ENCODE results near the gene USP16. TPM values are rescaled to one million over a fixed set of nuclear protein-coding genes. Genes with fewer than 3 reads are reported as not detected.

USP16 gene
- total and polyA plus RNA-seq, 2 of the 13 experiments (the other 11 are each of a cell fraction or from before 2014, with no cell fraction given): 16.5 to 46.9 TPM

- Histone ChIP-seq H3K4me1 (ENCODE audit: insufficient read depth, low read length) (peaks cover 17% of the 10 kb centered on the region), H3K4me2 (ENCODE audit: low read depth, low read length) (peak overlapping the region; percentile 100), H2AFZ (ENCODE audit: low read length) (peak overlapping the region; percentile 81), H4K20me1 (ENCODE audit: insufficient read depth, low read length) (no peaks in the 10 kb centered on the region), H3K79me2 (ENCODE audit: insufficient read depth, low read length) (no peaks in the 10 kb centered on the region), H3K27me3 (ENCODE audit: control insufficient read depth in 1 of 2, insufficient read depth in 2 of 2, low read length in 2 of 2) (no peaks in the 10 kb centered on the region), H3K4me3 (replicated peaks in 1 of 3; ENCODE audit: insufficient read depth in 1 of 3, low read depth in 2 of 3, low read length in 3 of 3) (peak overlapping the region; percentile 78 to 92 (median 81)), H3K9ac (ENCODE audit: insufficient read depth, low read depth, low read length) (peak overlapping the region; percentile 97), H3K36me3 (replicated peaks in 1 of 2; ENCODE audit: control insufficient read depth in 1 of 2, insufficient read depth in 2 of 2, low read length in 2 of 2) (0 out of 5 replicates have a peak, but pooled peaks cover 0 to 3% of the 10 kb centered on the region in 2 experiments), H3K9me3 (ENCODE audit: low read length) (no peaks in the 10 kb centered on the region), H3K27ac (ENCODE audit: extremely low read length, insufficient read depth, low read length) (peak overlapping the region; percentile 92)
- WGBS (ENCODE audit: low lambda C conversion rate): 0% methylated on average over 23 of the region's 41 CpGs
- ATAC-seq: peak; percentile 100
- DNase-seq (ENCODE audit: low spot score): peak; percentile 92
- intact Hi-C loops (cut with micrococcal nuclease; ENCODE audit: unreplicated experiment) (loop anchor here (1.0 kb wide), 2 partner anchors 9 to 22 kb away; partner anchors contain the start of gene USP16), in situ Hi-C loops (cut with HindIII; ENCODE audit: extremely low pct_ligation_motif_present, low pct_unique_long_range_greater_than_20kb) (no loop called here)
- ChIA-PET POLR2A (interaction anchor here (0.9 to 3.5 kb wide), 7 partner anchors 9 to 118 kb away, joined by 3 to 100 read pairs (median 27); partner anchors contain the start of genes CCT8, LTN1, RWDD2B and USP16), CTCF (ENCODE audit: low intra/inter-chr PET ratio, low total read pairs) (no interaction called here)
- FAIRE-seq: peak; percentile 93
- BruUV-seq (replicated peaks): no TSS peak
- TF ChIP-seq, protein P1, sequence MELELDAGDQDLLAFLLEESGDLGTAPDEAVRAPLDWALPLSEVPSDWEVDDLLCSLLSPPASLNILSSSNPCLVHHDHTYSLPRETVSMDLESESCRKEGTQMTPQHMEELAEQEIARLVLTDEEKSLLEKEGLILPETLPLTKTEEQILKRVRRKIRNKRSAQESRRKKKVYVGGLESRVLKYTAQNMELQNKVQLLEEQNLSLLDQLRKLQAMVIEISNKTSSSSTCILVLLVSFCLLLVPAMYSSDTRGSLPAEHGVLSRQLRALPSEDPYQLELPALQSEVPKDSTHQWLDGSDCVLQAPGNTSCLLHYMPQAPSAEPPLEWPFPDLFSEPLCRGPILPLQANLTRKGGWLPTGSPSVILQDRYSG (CRISPR knock-in tag; IDR thresholded peaks at IDR 0.05): peak; percentile 76; the same call in 1 of the 2 replicates
- TF ChIP-seq MYC (CRISPR knock-in tag; IDR thresholded peaks at IDR 0.05; ENCODE audit: borderline replicate concordance) (peak; percentile 93), GFI1 (CRISPR knock-in tag; IDR thresholded peaks at IDR 0.05; ENCODE audit: borderline replicate concordance) (0 out of 2 replicates have a peak, but pooled peaks have one; percentile 10), NFIC (IDR thresholded peaks at IDR 0.05; ENCODE audit: low read length) (no peak), USF2 (IDR thresholded peaks at IDR 0.05; ENCODE audit: low read depth, low read length) (no peak), USF2 (CRISPR knock-in tag; IDR thresholded peaks at IDR 0.05; ENCODE audit: borderline replicate concordance) (no peak; the same call in 1 of the 2 replicates), NCOA2 (CRISPR knock-in tag; IDR thresholded peaks at IDR 0.05) (peak; percentile 60), BRF2 (CRISPR knock-in tag; IDR thresholded peaks at IDR 0.05) (no peak), ZNF564 (CRISPR knock-in tag; IDR thresholded peaks at IDR 0.05) (no peak), ZFP1 (CRISPR knock-in tag; IDR thresholded peaks at IDR 0.05) (0 out of 2 replicates have a peak, but pooled peaks have one; percentile 35), ZFP36L2 (CRISPR knock-in tag; IDR thresholded peaks at IDR 0.05) (no peak; the same call in 1 of the 2 replicates), HNF1A (IDR thresholded peaks at IDR 0.05; ENCODE audit: low read depth) (no peak), HNF1A (CRISPR knock-in tag; IDR thresholded peaks at IDR 0.05; ENCODE audit: borderline replicate concordance) (no peak), ZNF274 (CRISPR knock-in tag; IDR thresholded peaks at IDR 0.05) (peak; percentile 83), ZNF121 (CRISPR knock-in tag; IDR thresholded peaks at IDR 0.05) (no peak), RBAK (CRISPR knock-in tag; IDR thresholded peaks at IDR 0.05) (no peak)
Measured at GRCh38 chr21:29002442-29003144, 21.9 kb upstream of the USP16 start.

Data from HepG2 (cell line).